DND-41 (cell line): Measurements from ENCODE around the gene JADE2.

ENCODE experiments used
- EZH2 ChIP-seq: IDR thresholded peaks from 3 replicates; pipeline ENCODE4 v1.6.1; 2012; ENCODE audit warnings: borderline replicate concordance, low read depth, mild to moderate bottlenecking, moderate library complexity, low read length, inconsistent platforms; ENCODE audit not compliant: severe bottlenecking
- TF ChIP-seq, protein P1 (sequence below): IDR thresholded peaks from 2 replicates; pipeline ENCODE4 v1.5.1; 2012; ENCODE audit warnings: borderline replicate concordance, low read length, moderate library complexity, mild to moderate bottlenecking; ENCODE audit not compliant: poor library complexity, severe bottlenecking; ENCODE audit errors: extremely low read depth

- TF ChIP-seq, protein P1, sequence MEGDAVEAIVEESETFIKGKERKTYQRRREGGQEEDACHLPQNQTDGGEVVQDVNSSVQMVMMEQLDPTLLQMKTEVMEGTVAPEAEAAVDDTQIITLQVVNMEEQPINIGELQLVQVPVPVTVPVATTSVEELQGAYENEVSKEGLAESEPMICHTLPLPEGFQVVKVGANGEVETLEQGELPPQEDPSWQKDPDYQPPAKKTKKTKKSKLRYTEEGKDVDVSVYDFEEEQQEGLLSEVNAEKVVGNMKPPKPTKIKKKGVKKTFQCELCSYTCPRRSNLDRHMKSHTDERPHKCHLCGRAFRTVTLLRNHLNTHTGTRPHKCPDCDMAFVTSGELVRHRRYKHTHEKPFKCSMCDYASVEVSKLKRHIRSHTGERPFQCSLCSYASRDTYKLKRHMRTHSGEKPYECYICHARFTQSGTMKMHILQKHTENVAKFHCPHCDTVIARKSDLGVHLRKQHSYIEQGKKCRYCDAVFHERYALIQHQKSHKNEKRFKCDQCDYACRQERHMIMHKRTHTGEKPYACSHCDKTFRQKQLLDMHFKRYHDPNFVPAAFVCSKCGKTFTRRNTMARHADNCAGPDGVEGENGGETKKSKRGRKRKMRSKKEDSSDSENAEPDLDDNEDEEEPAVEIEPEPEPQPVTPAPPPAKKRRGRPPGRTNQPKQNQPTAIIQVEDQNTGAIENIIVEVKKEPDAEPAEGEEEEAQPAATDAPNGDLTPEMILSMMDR: no peak
- TF ChIP-seq EZH2: no peak
Observed at GRCh38 chr5:134566741-134567221, 41.3 kb downstream of the JADE2 start.
